Right renal cortex interstitium (tissue), 3 donors: Measurements from ENCODE around the gene UXT. TPM values are rescaled to one million over a fixed set of nuclear protein-coding genes. Genes with fewer than 3 reads are reported as not detected.
A peak's percentile ranks its signal among the peaks of the same experiment; 100 is the strongest.
"Not testable (repeated sequence)": the region's sequence is repeated elsewhere in the genome, so short reads cannot be mapped to it uniquely, and the experiment has no call there.

Source experiments
- DNase-seq, 3 donors: peaks; one replicate each; pipeline ENCODE4 v3.0.0-alpha.2; 2013; ENCODE audit warnings: low read depth in 3 of 3, low spot score in 2 of 3
- polyA plus RNA-seq, 3 donors: library from polyadenylated mRNA; unstranded; fragments of 120-200 nt; gene quantifications; one replicate each; pipeline ENCODE4 v1.2.1, GENCODE V29; 2013; ENCODE audit not compliant: insufficient read length in 3 of 3

UXT gene
- polyA plus RNA-seq, 3 donors: 115 to 118 (median 116) TPM

- DNase-seq: no peak
Observed at GRCh38 chrX:47620303-47620685, 38.7 kb downstream of the UXT start.

- peak; percentile 43 to 63 (median 48) for DNase-seq
Observed at GRCh38 chrX:47619486-47620302, 39.3 kb downstream of the UXT start, which contains the start of gene SYN1. Gene SYN1 (minus strand): TSS chrX:47619857. CDS start chrX:47619728, 129 bp downstream.

GRCh38 chrX:47618923-47619485 lies 40.0 kb downstream of the UXT start:
- no peak for DNase-seq

GRCh38 chrX:47614618-47615017 lies 44.4 kb downstream of the UXT start:
- DNase-seq: no peak

GRCh38 chrX:47613082-47613481 lies 45.9 kb downstream of the UXT start:
- DNase-seq: no peak

GRCh38 chrX:47612418-47612817 lies 46.6 kb downstream of the UXT start:
- DNase-seq: no peak

- DNase-seq: no peak
Observed at GRCh38 chrX:47611926-47612325, 47.1 kb downstream of the UXT start.

GRCh38 chrX:47611489-47611888 lies 47.5 kb downstream of the UXT start:
- no peak for DNase-seq

- no peak for DNase-seq
Observed at GRCh38 chrX:47610511-47610910, 48.5 kb downstream of the UXT start.

GRCh38 chrX:47608130-47608810 lies 50.7 kb downstream of the UXT start:
- DNase-seq: no peak

- DNase-seq: no peak
Observed at GRCh38 chrX:47607091-47607490, 51.9 kb downstream of the UXT start.

- DNase-seq: no peak
Observed at GRCh38 chrX:47605024-47605423, 54.0 kb downstream of the UXT start.

GRCh38 chrX:47603125-47603524 lies 55.9 kb downstream of the UXT start:
- not testable (repeated sequence) for DNase-seq

Other genes starting within 250 kb of the UXT start
- 10 to 100 TPM; 13.6 to 14.4 (median 13.7) TPM for gene ZNF41, start 176.0 kb downstream of the UXT start, polyA plus RNA-seq
- gene ARAF, start 98.0 kb downstream of the UXT start, polyA plus RNA-seq: 10 to 100 TPM; 49.6 to 62.6 (median 56.5) TPM
- gene TIMP1, start 76.7 kb downstream of the UXT start, polyA plus RNA-seq: 10 to 100 TPM; 72.6 to 82.2 (median 79.6) TPM
- 1 to 10 TPM; 5.6 to 6.5 (median 6.4) TPM for gene SYN1, start 39.3 kb downstream of the UXT start, polyA plus RNA-seq
- 1 to 10 TPM in 2 of 3 donors, under 1 TPM in 1; 0.68 to 1.9 (median 1.3) TPM for gene CFP, start 29.2 kb downstream of the UXT start, polyA plus RNA-seq
- gene ELK1, start 8.6 kb downstream of the UXT start, polyA plus RNA-seq: 10 to 100 TPM; 23.3 to 27.8 (median 25.0) TPM
- gene ZNF81, start 177.7 kb upstream of the UXT start, polyA plus RNA-seq: 1 to 10 TPM; 6.7 to 8.2 (median 6.8) TPM